SK-N-SH (cell line): ENCODE data around the gene KIF13A.

Experiments used
- CTCF ChIP-seq: fragments of 200-600 bp; sonication (generic); IDR thresholded peaks from 2 replicates; pipeline ENCODE4 v1.6.1; 2017; ENCODE audit warnings: antibody characterized with exemption, mild to moderate bottlenecking, moderate library complexity
- EZH2phosphoT487 ChIP-seq: fragments of 200-600 bp; sonication (generic); IDR thresholded peaks from 2 replicates; pipeline ENCODE4 v1.6.1; 2017; ENCODE audit warnings: low read depth, mixed run types, mild to moderate bottlenecking, antibody characterized with exemption, moderate library complexity, borderline replicate concordance
- RCOR1 ChIP-seq: fragments of 150-350 bp; IDR thresholded peaks from 2 replicates; pipeline ENCODE4 v1.6.1; 2017; ENCODE audit warnings: antibody characterized with exemption, low read length
- RFX5 ChIP-seq: IDR thresholded peaks from 2 replicates; pipeline ENCODE4 v1.6.1; 2012; ENCODE audit warnings: mild to moderate bottlenecking, improper control_type of control experiment, low read length
- SIN3A ChIP-seq: IDR thresholded peaks from 2 replicates; pipeline ENCODE4 v1.6.1; 2012; ENCODE audit warnings: low read depth, mild to moderate bottlenecking, low read length, moderate library complexity, borderline replicate concordance
- TAF1 ChIP-seq: IDR thresholded peaks from 2 replicates; pipeline ENCODE4 v1.6.1; 2012; ENCODE audit warnings: low read depth, mild to moderate bottlenecking, low read length, moderate library complexity, borderline replicate concordance
- TEAD4 ChIP-seq: IDR thresholded peaks from 2 replicates; pipeline ENCODE4 v1.4.0; 2012; ENCODE audit warnings: mild to moderate bottlenecking, borderline replicate concordance; ENCODE audit not compliant: insufficient read depth
- YY1 ChIP-seq: IDR thresholded peaks from 2 replicates; pipeline ENCODE4 v1.4.0; 2012; ENCODE audit warnings: low read depth, mild to moderate bottlenecking

GRCh38 chr6:17719323-17720041, 268.0 kb downstream of the KIF13A start:
- no peak for TF ChIP-seq TAF1
- no peak for TF ChIP-seq CTCF
- no peak for TF ChIP-seq RCOR1
- TF ChIP-seq YY1, result no peak
- no peak for TF ChIP-seq RFX5
- TF ChIP-seq SIN3A, result no peak
- no peak for TF ChIP-seq TEAD4
- no peak for TF ChIP-seq EZH2phosphoT487
